H1 (cell line): Measurements from ENCODE around the gene PER2. TPM values are rescaled to one million over a fixed set of nuclear protein-coding genes. Genes with fewer than 3 reads are reported as not detected.

Source experiments
- CTCF ChIA-PET: fragments of 300-600 bp; sonication (Branson Sonifier 250); formaldehyde crosslinking; loops from one replicate; lab custom pipeline; 2021; ENCODE audit not compliant: partially characterized antibody; lab: Charles Lee
- POLR2A ChIA-PET: fragments of 300-600 bp; sonication (Branson Sonifier 250); formaldehyde crosslinking; loops from one replicate; lab custom pipeline; 2021; ENCODE audit warnings: inconsistent platforms; ENCODE audit not compliant: partially characterized antibody; lab: Charles Lee
- DNase-seq, 2 experiments: peaks; one replicate each; pipeline versions ENCODE4 v3.0.0 to v3.0.0-alpha.2; 2010 to 2022; ENCODE audit warnings: low spot score in 2 of 2, low read depth in 1 of 2, mixed read lengths in 1 of 2
- FAIRE-seq: peaks from 2 replicates; lab custom pipeline; 2011; peaks lifted over from hg19 to GRCh38; lab: Jason Lieb, UNC
- H2AFZ ChIP-seq: 2 replicates; pipeline ENCODE4 v1.8.1; 2012; ENCODE audit warnings: low read length, inconsistent platforms
- H2AK5ac ChIP-seq: 2 replicates; pipeline ENCODE4 v1.6.1; 2013; ENCODE audit warnings: low read depth, low read length
- H2BK120ac ChIP-seq: replicated peaks from 2 replicates; pipeline ENCODE3; 2013; ENCODE audit warnings: low read depth, low read length, inconsistent platforms
- H2BK12ac ChIP-seq: 2 replicates; pipeline ENCODE4 v1.6.1; 2013; ENCODE audit warnings: low read depth, low read length
- H2BK15ac ChIP-seq: 2 replicates; pipeline ENCODE4 v1.6.1; 2013; ENCODE audit warnings: low read length
- H2BK20ac ChIP-seq: 2 replicates; pipeline ENCODE4 v1.6.1; 2013; ENCODE audit warnings: low read length
- H2BK5ac ChIP-seq: 2 replicates; pipeline ENCODE4 v1.6.1; 2013; ENCODE audit warnings: low read depth, low read length
- H3K14ac ChIP-seq: 2 replicates; pipeline ENCODE4 v1.6.1; 2013; ENCODE audit warnings: inconsistent platforms; ENCODE audit not compliant: insufficient read length
- H3K18ac ChIP-seq: 2 replicates; pipeline ENCODE4 v1.6.1; 2013; ENCODE audit warnings: low read length; ENCODE audit errors: extremely low read depth
- H3K23ac ChIP-seq: 2 replicates; pipeline ENCODE4 v1.6.1; 2013; ENCODE audit warnings: inconsistent platforms; ENCODE audit not compliant: insufficient read length
- H3K23me2 ChIP-seq: 2 replicates; pipeline ENCODE4 v1.6.1; 2013; ENCODE audit warnings: low read depth, low read length
- H3K27ac ChIP-seq: 2 replicates; pipeline ENCODE4 v1.6.1; 2011; ENCODE audit warnings: low read depth, low read length, inconsistent platforms
- H3K27me3 ChIP-seq, 4 experiments: replicated peaks in 1 of 4; 1 replicate in 1 of 4; 2 replicates in 3 of 4; pipeline versions ENCODE4 v1.6.1 to v1.8.1; 2011 to 2013; ENCODE audit warnings: low read length in 3 of 4, mild to moderate bottlenecking in 3 of 4, inconsistent platforms in 2 of 4, mixed read lengths in 2 of 4, moderate library complexity in 1 of 4; ENCODE audit not compliant: control insufficient read depth in 3 of 4, insufficient read depth in 3 of 4; ENCODE audit errors: extremely low read depth in 1 of 4
- H3K36me3 ChIP-seq, 4 experiments: 2 replicates each; pipeline versions ENCODE4 v1.6.1 to v1.8.1; 2011 to 2013; ENCODE audit warnings: mild to moderate bottlenecking in 4 of 4, low read length in 3 of 4, moderate library complexity in 2 of 4, control low read depth in 1 of 4, inconsistent platforms in 1 of 4; ENCODE audit not compliant: insufficient read depth in 4 of 4, control insufficient read depth in 2 of 4
- H3K4ac ChIP-seq: replicated peaks from 2 replicates; pipeline ENCODE3; 2013; ENCODE audit warnings: low read length, low read depth, mixed read lengths, inconsistent platforms; ENCODE audit not compliant: insufficient read length
- H3K4me1 ChIP-seq, 4 experiments: replicated peaks in 1 of 4; 1 replicate in 1 of 4; 2 replicates in 3 of 4; pipeline versions ENCODE4 v1.6.1 to v1.8.1; 2011 to 2013; ENCODE audit warnings: low read length in 3 of 4, inconsistent platforms in 2 of 4, mixed read lengths in 1 of 4; ENCODE audit not compliant: insufficient read depth in 4 of 4, control insufficient read depth in 3 of 4
- H3K4me2 ChIP-seq, 2 experiments: 2 replicates each; pipeline versions ENCODE4 v1.6.1 to v1.8.1; 2011 to 2013; ENCODE audit warnings: low read depth in 2 of 2, low read length in 2 of 2, control low read depth in 1 of 2, inconsistent platforms in 1 of 2, mild to moderate bottlenecking in 1 of 2; ENCODE audit not compliant: insufficient read depth in 1 of 2
- H3K4me3 ChIP-seq, 4 experiments: fragments of 200-600, 300-600 bp in 1 of 4; sonication (generic), shearing (Covaris generic), sonication (Bioruptor Twin) in 1 of 4; 2 replicates each; pipeline versions ENCODE4 v1.5.1 to v1.8.1; 2011 to 2016; ENCODE audit warnings: low read length in 4 of 4, low read depth in 3 of 4, control low read depth in 2 of 4, inconsistent platforms in 2 of 4, mild to moderate bottlenecking in 2 of 4, mixed read lengths in 1 of 4, moderate library complexity in 1 of 4; ENCODE audit not compliant: insufficient read depth in 2 of 4; ENCODE audit errors: extremely low read depth in 1 of 4
- H3K56ac ChIP-seq: replicated peaks from 2 replicates; pipeline ENCODE3; 2013; ENCODE audit warnings: low read depth, mild to moderate bottlenecking, mixed read lengths, low read length, inconsistent platforms; ENCODE audit not compliant: insufficient read length
- H3K79me1 ChIP-seq: 2 replicates; pipeline ENCODE4 v1.6.1; 2013; ENCODE audit warnings: low read depth, low read length, control low read depth
- H3K79me2 ChIP-seq, 2 experiments: 2 replicates each; pipeline versions ENCODE4 v1.6.1 to v1.8.1; 2012 to 2013; ENCODE audit warnings: low read length in 2 of 2, mild to moderate bottlenecking in 2 of 2, inconsistent platforms in 1 of 2; ENCODE audit not compliant: insufficient read depth in 2 of 2, control insufficient read depth in 1 of 2
- H3K9ac ChIP-seq, 4 experiments: replicated peaks in 1 of 4; 1 replicate in 1 of 4; 2 replicates in 3 of 4; pipeline versions ENCODE4 v1.6.1 to v1.8.1; 2011 to 2013; ENCODE audit warnings: low read depth in 3 of 4, low read length in 3 of 4, control low read depth in 2 of 4, mild to moderate bottlenecking in 2 of 4, moderate library complexity in 2 of 4, inconsistent platforms in 1 of 4; ENCODE audit errors: extremely low read depth in 1 of 4
- H3K9me3 ChIP-seq, 2 experiments: 2 replicates each; pipeline versions ENCODE4 v1.6.1 to v1.8.1; 2012 to 2013; ENCODE audit warnings: mild to moderate bottlenecking in 2 of 2, moderate library complexity in 2 of 2, control low read depth in 1 of 2, inconsistent platforms in 1 of 2, low read depth in 1 of 2, low read length in 1 of 2, mixed read lengths in 1 of 2; ENCODE audit not compliant: insufficient read depth in 2 of 2
- H4K20me1 ChIP-seq, 2 experiments: replicated peaks in 1 of 2; 2 replicates each; pipeline versions ENCODE3 to v1.8.1; 2011 to 2013; ENCODE audit warnings: inconsistent platforms in 2 of 2, low read length in 2 of 2, mild to moderate bottlenecking in 1 of 2; ENCODE audit not compliant: insufficient read depth in 2 of 2, control insufficient read depth in 1 of 2
- H4K5ac ChIP-seq: 2 replicates; pipeline ENCODE4 v1.6.1; 2013; ENCODE audit warnings: low read length, low read depth, mixed read lengths, inconsistent platforms; ENCODE audit not compliant: insufficient read length
- H4K8ac ChIP-seq: 2 replicates; pipeline ENCODE4 v1.8.0; 2013; ENCODE audit warnings: mild to moderate bottlenecking, moderate library complexity, low read length, inconsistent platforms; ENCODE audit not compliant: insufficient read depth; ENCODE audit errors: extremely low read depth
- H4K91ac ChIP-seq: replicated peaks from 2 replicates; pipeline ENCODE3; 2013; ENCODE audit warnings: low read length, mixed read lengths, inconsistent platforms; ENCODE audit not compliant: insufficient read length
- CEBPB ChIP-seq: IDR thresholded peaks from 2 replicates; pipeline ENCODE4 v1.6.1; 2012; ENCODE audit warnings: low read depth, low read length
- CREB1 ChIP-seq: IDR thresholded peaks from 2 replicates; pipeline ENCODE4 v1.6.1; 2012; ENCODE audit warnings: inconsistent platforms
- RAD21 ChIP-seq, 2 experiments: IDR thresholded peaks in 1 of 2; conservative IDR thresholded peaks in 1 of 2; 2 replicates each; pipeline ENCODE4 v1.6.1; 2011; ENCODE audit warnings: low read depth in 2 of 2, low read length in 2 of 2, improper control_type of control experiment in 1 of 2, inconsistent platforms in 1 of 2, mild to moderate bottlenecking in 1 of 2, moderate library complexity in 1 of 2
- RXRA ChIP-seq: IDR thresholded peaks from 2 replicates; pipeline ENCODE4 v1.6.1; 2011; ENCODE audit warnings: low read depth, mild to moderate bottlenecking, low read length, moderate library complexity; ENCODE audit not compliant: insufficient read depth
- whole genome bisulfite sequencing, 2 experiments: shearing (Covaris generic) in 1 of 2; methylation state at CpG; one replicate each; pipeline versions ENCODE4 v1.1.6 to v1.1.7; 2013 to 2015; ENCODE audit warnings: low lambda C conversion rate in 2 of 2, mixed read lengths in 2 of 2, inconsistent platforms in 1 of 2, low coverage in 1 of 2, missing lambda C conversion rate in 1 of 2; ENCODE audit not compliant: insufficient replicate concordance in 2 of 2, insufficient coverage in 1 of 2, insufficient read length in 1 of 2; ENCODE audit errors: extremely low coverage in 1 of 2, missing lambda C conversion rate in 1 of 2; 5-methylcytosine and 5-hydroxymethylcytosine counted together
- polyA plus RNA-seq, 7 experiments: library from polyadenylated mRNA; depleted of rRNA in 3 of 7; stranded (reverse) in 5 of 7; unstranded in 2 of 7; fragments of >200 nt in 5 of 7; fragments of 200-250 nt in 2 of 7; gene quantifications; 1 replicate in 5 of 7; 2 replicates in 1 of 7; 4 replicates in 1 of 7; pipeline versions ENCODE4 v1.2.1 to v1.2.3, GENCODE V29; 2011 to 2013; ENCODE audit warnings: missing spikeins in 2 of 7, mixed read lengths in 2 of 7
- total RNA-seq: library from RNA; stranded (reverse); fragmentation: NEBNext Ultra II Directional; extraction: Animal tissue kit (Norgen Biotek cat#: 25700); gene quantifications from 2 replicates; pipeline ENCODE4 v1.2.1, GENCODE V29; 2021
- TF ChIP-seq, protein P1 (sequence below): IDR thresholded peaks from 2 replicates; pipeline ENCODE4 v1.6.1; 2012; ENCODE audit warnings: inconsistent platforms

The PER2 gene
- total and polyA plus RNA-seq, 2 of the 8 experiments (the other 6 are each of a cell fraction or from before 2014, with no cell fraction given), result 0.91 to 5.5 TPM

- Histone ChIP-seq H3K18ac (no peak overlapping the region), H4K8ac (0 out of 2 replicates have a peak overlapping the region, but pooled peaks have one; percentile 35), H3K79me2 (no peaks in the 10 kb centered on the region), H3K4ac (no peak overlapping the region), H3K4me3 (no peak overlapping the region), H3K36me3 (peaks cover 0 to 20% (median under 1%) of the 10 kb centered on the region in 4 experiments; a peak in 4 of 8 replicates), H2BK5ac (no peak overlapping the region), H3K27me3 (no peaks in the 10 kb centered on the region), H4K20me1 (peaks cover 0 to 6% of the 10 kb centered on the region in 2 experiments), H3K9me3 (no peaks in the 10 kb centered on the region), H2BK15ac (no peak overlapping the region), H3K27ac (no peak overlapping the region), H3K14ac (no peak overlapping the region), H3K23ac (no peak overlapping the region), H2AK5ac (no peak overlapping the region), H2BK12ac (no peak overlapping the region), H4K91ac (no peak overlapping the region), H3K4me1 (no peaks in the 10 kb centered on the region), H3K79me1 (no peaks in the 10 kb centered on the region; the same call in 1 of the 2 replicates), H3K4me2 (no peak overlapping the region), H3K23me2 (no peaks in the 10 kb centered on the region), H4K5ac (no peak overlapping the region), H2AFZ (no peak overlapping the region), H2BK120ac (no peak overlapping the region), H3K56ac (no peak overlapping the region), H2BK20ac (no peak overlapping the region), H3K9ac (no peak overlapping the region)
- WGBS, 2 experiments, result 88% methylated on average over 9 of the region's 9 CpGs; no CpG with 5 or more reads in 1 of the 2 experiments
- no peak for FAIRE-seq
- TF ChIP-seq, protein P1, sequence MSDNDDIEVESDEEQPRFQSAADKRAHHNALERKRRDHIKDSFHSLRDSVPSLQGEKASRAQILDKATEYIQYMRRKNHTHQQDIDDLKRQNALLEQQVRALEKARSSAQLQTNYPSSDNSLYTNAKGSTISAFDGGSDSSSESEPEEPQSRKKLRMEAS, result no peak
- TF ChIP-seq RXRA (no peak), CEBPB (no peak), RAD21 (IDR thresholded peaks at IDR 0.05 in 1 of 2, conservative IDR thresholded peaks at IDR 0.05 in 1 of 2; ENCODE audit: low read depth in 2 of 2, low read length in 2 of 2) (peak in 1 of 2 experiments; percentile 7; a peak in 1 of 4 replicates), CREB1 (no peak)
- DNase-seq, result no peak
- ChIA-PET CTCF (no interaction called here), POLR2A (no interaction called here)
Measured at GRCh38 chr2:238330391-238330790, 42.0 kb upstream of the PER2 start.
